GM19438 (cell line): Measurements from ENCODE around the gene NCAPD2.

Experiments used
- ATAC-seq: cut with Tn5 transposase; IDR thresholded peaks from one replicate; pipeline ENCODE4 v1.9.1; 2021; ENCODE audit warnings: low read depth; ENCODE audit not compliant: unreplicated experiment

NCAPD2 gene, protein sequence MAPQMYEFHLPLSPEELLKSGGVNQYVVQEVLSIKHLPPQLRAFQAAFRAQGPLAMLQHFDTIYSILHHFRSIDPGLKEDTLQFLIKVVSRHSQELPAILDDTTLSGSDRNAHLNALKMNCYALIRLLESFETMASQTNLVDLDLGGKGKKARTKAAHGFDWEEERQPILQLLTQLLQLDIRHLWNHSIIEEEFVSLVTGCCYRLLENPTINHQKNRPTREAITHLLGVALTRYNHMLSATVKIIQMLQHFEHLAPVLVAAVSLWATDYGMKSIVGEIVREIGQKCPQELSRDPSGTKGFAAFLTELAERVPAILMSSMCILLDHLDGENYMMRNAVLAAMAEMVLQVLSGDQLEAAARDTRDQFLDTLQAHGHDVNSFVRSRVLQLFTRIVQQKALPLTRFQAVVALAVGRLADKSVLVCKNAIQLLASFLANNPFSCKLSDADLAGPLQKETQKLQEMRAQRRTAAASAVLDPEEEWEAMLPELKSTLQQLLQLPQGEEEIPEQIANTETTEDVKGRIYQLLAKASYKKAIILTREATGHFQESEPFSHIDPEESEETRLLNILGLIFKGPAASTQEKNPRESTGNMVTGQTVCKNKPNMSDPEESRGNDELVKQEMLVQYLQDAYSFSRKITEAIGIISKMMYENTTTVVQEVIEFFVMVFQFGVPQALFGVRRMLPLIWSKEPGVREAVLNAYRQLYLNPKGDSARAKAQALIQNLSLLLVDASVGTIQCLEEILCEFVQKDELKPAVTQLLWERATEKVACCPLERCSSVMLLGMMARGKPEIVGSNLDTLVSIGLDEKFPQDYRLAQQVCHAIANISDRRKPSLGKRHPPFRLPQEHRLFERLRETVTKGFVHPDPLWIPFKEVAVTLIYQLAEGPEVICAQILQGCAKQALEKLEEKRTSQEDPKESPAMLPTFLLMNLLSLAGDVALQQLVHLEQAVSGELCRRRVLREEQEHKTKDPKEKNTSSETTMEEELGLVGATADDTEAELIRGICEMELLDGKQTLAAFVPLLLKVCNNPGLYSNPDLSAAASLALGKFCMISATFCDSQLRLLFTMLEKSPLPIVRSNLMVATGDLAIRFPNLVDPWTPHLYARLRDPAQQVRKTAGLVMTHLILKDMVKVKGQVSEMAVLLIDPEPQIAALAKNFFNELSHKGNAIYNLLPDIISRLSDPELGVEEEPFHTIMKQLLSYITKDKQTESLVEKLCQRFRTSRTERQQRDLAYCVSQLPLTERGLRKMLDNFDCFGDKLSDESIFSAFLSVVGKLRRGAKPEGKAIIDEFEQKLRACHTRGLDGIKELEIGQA (N-terminal part only)

DNA sequence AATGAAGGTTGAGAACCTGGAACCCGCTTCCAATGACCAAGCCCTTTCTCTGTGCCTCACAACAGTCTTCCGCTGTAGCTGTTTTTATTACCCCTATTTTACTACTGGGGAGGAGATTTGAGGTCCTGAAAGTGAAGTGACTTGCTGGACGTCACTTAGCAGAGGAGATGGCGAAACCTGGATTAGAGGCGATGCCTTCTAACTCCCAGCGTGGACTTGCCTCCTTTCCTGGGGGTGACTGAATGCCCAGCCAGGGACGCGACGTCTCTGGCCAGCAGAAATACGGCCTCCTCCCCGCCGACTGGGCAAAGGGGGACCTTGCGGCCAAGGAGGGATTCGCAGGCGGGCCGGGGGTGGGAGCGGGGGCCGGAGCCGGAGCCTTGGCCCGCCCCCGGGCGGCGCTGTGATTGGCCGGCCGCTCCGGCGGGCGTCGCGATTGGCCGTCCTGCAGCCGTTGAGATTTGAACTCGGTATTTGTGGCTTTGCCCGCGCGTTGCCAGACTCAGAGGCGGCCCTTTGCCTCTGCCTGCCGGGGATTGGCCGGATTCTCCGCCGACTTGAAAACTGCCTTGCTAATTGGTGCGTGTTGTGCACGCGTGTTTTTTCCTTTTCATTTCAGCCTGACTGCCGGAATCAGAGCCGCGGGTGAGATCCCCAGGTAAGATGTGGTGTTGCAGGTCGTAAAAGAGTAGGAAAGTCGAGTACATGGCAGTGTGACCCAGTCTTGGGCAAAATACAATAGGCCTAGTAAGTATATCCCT, at the start of gene NCAPD2:
TSS of gene NCAPD2 (plus strand) at position 606 of the 761 bp plus-strand sequence. CDS start 997 bp downstream, outside the sequence.
- peak; percentile 91 for ATAC-seq

DNA sequence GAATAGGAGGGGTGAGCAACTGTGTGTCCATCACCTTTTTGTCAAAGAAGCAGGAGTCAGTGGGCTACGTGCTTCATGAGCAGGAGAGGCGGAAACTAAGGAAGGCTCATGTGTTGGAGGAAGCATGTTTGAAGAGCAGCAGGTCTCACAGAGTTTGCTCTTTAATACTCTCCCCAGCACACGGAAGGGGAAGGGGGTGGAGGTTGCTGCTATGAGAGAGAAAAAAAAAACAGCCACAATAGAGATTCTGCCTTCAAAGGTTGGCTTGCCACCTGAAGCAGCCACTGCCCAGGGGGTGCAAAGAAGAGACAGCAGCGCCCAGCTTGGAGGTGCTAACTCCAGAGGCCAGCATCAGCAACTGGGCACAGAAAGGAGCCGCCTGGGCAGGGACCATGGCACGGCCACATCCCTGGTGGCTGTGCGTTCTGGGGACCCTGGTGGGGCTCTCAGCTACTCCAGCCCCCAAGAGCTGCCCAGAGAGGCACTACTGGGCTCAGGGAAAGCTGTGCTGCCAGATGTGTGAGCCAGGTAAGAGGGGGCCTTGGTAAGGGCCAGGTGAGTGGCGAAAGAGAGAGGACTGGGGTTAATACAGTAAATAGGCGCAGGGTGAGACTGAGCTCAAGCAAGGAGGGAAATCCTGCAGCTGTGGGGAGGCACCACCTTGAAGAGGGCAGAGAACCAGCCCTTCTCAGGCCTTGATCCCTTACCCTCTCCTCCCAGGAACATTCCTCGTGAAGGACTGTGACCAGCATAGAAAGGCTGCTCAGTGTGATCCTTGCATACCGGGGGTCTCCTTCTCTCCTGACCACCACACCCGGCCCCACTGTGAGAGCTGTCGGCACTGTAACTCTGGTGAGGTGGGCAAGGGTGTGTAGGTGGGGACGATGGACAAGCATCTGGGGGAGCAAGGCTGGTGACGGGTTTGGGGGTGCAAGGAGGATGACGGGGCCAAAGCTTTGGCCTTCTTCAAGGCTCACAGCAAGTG, 48.9 kb upstream of the NCAPD2 start, which contains the start of gene CD27:
TSS of gene CD27 (plus strand) at position 252 of the 985 bp plus-strand sequence. CDS start at position 393, 141 bp downstream.
- ATAC-seq = no peak

DNA sequence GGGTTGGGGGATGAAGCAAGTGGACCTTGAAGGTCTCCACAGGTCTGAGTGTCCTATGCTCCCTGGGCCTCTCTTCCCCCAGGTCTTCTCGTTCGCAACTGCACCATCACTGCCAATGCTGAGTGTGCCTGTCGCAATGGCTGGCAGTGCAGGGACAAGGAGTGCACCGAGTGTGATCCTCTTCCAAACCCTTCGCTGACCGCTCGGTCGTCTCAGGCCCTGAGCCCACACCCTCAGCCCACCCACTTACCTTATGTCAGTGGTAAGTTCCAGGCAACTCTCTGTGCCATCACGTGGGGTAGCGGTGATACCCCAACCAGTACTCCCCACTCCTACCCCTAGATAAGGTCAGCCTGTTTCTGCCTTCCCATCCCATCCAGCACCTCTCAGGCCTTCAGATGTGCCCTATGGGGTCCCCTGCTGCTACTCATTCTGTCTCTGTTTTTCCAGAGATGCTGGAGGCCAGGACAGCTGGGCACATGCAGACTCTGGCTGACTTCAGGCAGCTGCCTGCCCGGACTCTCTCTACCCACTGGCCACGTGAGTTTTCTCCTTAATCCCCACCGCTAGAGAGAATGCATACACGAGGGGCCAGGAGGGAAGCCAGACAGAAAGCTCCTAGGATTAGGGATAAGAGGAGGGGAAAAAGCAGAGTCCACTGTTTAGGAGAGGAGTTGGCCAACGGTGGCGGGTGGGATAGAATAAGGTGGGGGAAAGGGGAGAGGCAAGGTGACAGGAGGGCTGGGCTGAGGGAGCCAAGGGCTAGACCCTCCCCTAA, 43.6 kb upstream of the NCAPD2 start:
- no peak for ATAC-seq

DNA sequence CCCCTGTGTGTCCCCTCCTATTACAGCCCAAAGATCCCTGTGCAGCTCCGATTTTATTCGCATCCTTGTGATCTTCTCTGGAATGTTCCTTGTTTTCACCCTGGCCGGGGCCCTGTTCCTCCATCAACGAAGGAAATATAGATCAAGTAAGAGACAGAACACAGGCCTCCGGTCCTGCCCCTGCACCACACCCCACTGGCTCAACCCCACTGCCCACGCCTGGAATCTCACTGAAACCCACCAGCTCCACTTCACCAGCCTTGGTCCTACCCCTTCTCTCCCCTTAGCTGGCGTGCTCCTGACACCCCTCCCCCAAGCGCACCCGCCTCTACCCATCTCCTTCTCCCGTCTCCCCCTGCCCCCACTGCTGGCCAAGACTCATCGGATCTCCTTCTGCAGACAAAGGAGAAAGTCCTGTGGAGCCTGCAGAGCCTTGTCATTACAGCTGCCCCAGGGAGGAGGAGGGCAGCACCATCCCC, 43.0 kb upstream of the NCAPD2 start:
- no peak for ATAC-seq

DNA sequence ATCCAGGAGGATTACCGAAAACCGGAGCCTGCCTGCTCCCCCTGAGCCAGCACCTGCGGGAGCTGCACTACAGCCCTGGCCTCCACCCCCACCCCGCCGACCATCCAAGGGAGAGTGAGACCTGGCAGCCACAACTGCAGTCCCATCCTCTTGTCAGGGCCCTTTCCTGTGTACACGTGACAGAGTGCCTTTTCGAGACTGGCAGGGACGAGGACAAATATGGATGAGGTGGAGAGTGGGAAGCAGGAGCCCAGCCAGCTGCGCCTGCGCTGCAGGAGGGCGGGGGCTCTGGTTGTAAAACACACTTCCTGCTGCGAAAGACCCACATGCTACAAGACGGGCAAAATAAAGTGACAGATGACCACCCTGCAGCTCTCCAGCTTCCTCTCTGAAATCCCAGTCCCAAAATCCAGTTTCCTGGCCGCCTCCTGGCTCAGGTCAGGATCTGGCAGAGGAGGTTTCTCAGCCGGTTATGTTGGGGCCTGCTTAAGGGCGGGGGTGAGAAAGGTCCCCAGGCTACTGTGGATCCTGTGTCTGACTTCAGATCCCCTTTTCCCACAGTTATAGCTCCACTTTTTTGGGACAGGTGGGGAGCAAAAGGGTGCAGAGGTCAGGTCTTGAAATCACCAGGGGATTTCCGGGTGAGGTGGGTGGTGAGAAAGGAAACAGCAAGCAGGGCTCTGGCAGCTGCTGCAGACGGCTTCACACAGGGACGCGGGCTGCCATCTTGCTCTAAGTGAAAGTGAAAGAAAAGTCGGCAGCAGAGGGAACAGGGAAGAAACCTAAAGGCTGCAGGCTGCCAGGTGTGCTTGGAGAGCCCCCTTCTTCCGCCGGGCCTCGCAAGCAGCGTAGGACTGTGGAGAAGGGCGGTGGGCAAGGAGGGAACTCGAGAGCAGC, 42.3 kb upstream of the NCAPD2 start, which contains the start of gene TAPBPL:
TSS of gene TAPBPL (plus strand) at position 695 of the 897 bp plus-strand sequence. CDS start 207 bp downstream, outside the sequence.
- ATAC-seq = peak; percentile 57

DNA sequence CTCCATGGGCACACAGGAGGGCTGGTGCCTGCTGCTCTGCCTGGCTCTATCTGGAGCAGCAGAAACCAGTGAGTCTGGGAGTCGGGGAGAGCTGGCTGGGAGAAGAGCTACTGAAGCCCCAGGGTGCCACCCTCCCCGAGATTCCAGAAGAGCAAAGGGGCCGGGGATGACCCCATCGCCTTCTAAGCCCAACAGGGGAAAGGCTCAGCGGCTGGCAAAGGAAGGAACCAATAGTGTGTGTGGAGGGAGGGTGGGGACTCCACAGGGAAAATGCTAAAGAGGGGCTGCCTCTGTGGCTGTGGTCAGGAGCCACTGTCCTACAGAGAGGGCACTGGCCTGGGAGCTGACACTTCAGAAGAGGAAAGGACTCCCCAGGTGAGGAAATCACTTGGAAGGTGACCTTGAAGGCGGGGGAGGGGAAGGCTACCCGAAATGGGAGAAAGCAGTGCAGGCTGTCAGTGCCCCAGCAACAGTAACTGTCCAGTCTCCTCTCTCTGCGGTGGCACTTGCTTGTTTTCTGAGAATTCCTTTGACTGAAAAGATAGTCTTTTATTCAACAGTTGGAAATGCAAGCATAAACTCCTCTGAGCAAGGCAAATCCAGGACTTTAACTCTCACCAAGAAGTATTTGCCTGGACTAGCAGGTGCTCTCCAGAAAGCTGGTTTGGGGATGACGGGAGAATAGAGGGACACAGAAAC, 41.5 kb upstream of the NCAPD2 start:
- ATAC-seq = no peak

DNA sequence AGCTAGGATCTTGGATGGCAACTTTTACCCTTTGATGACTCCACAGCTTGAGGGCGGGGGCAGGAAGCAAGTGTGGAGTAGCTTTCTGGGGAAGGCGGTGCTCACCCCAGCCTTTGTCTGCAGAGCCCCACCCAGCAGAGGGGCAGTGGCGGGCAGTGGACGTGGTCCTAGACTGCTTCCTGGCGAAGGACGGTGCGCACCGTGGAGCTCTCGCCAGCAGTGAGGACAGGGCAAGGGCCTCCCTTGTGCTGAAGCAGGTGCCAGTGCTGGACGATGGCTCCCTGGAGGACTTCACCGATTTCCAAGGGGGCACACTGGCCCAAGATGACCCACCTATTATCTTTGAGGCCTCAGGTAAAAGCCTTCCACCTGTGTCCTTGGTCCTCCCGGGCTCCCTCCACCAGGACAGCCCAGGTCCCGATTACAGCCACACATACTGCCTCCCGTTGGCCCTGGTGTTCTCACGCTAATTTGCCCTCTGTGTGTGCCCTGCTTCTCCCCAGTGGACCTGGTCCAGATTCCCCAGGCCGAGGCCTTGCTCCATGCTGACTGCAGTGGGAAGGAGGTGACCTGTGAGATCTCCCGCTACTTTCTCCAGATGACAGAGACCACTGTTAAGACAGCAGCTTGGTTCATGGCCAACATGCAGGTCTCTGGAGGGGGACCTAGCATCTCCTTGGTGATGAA, 40.8 kb upstream of the NCAPD2 start:
- ATAC-seq = no peak

DNA sequence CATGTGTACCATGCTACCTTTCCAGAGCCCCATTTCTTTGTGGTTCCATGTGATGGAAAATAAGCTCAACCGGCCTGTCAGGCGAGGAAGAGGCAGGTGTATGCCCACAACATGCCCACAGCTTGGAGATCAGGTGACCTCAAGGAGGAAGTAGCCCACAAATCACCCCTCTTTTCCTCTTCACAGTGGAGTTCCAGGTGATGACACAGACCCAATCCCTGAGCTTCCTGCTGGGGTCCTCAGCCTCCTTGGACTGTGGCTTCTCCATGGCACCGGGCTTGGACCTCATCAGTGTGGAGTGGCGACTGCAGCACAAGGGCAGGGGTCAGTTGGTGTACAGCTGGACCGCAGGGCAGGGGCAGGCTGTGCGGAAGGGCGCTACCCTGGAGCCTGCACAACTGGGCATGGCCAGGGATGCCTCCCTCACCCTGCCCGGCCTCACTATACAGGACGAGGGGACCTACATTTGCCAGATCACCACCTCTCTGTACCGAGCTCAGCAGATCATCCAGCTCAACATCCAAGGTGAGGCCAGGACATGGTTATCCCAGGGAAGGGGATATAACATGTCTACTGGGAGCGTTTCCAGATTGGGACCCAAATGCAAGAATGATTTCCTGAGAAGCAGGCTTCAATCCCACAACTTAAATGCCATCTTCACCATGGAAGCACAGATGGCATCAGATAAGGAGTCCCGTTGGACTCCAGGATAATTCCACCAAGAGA, 36.5 kb upstream of the NCAPD2 start:
- no peak for ATAC-seq

DNA sequence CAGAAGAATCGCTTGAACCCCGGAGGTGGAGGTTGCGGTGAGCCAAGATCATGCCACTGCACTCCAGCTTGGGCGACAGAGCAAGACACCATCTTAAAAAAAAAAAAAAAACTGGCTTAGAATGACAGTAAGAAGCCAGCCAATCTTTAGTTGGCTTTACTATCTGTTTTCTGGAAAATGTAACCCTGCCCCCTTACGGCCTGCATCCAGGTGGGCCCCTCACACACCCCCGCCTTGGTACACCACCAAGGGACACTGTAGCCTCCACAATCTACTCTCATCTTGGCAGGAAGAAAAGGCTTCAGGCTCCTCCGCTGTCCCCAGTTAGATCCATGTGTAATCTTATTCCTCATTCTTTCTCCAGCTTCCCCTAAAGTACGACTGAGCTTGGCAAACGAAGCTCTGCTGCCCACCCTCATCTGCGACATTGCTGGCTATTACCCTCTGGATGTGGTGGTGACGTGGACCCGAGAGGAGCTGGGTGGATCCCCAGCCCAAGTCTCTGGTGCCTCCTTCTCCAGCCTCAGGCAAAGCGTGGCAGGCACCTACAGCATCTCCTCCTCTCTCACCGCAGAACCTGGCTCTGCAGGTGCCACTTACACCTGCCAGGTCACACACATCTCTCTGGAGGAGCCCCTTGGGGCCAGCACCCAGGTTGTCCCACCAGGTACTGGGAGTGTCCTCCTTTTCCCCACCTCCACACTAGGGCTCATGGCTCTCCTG, 35.5 kb upstream of the NCAPD2 start:
- ATAC-seq = no peak

DNA sequence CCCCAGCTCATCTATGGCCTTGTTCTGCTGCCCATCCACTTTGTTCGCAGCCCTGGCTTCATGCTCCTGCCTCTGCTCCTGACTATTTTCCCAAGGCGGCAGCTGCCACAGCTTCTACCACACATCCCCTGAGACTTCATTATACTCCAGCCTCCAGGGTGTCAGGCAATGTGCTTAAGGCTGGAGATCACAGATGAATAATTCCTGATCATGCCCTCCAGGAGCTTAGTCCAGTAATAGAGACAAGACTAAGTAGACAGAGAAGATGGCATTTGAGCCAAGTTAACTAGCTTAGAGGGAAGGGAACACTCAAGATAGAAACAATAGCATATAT, 34.9 kb upstream of the NCAPD2 start:
- no peak for ATAC-seq

DNA sequence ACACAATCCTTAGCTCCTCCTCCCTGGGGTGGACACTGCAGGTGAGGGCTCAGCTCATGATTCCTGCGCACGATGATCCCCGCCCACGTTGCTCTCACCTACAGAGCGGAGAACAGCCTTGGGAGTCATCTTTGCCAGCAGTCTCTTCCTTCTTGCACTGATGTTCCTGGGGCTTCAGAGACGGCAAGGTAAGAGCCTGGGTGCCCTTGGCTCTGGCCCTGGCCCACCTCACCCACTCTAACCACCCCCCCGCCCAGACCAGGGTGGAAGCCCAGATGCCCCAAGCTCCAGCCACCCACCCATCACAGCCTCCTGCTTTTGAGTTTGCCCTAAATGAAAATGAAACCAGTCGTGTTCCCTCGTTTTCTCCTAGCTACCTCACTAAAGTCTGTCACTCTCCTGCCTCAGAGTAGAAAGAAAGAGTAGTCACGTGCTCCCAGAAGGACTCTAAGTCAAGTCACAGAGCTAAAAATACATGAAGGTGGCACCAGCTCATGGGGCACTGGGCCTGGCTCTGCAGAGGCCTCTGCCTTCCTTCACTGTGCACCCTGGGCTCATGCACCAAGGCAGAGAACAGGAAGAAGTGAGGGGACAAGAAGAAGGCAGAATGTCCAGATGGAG, 33.0 kb upstream of the NCAPD2 start:
- ATAC-seq = no peak

DNA sequence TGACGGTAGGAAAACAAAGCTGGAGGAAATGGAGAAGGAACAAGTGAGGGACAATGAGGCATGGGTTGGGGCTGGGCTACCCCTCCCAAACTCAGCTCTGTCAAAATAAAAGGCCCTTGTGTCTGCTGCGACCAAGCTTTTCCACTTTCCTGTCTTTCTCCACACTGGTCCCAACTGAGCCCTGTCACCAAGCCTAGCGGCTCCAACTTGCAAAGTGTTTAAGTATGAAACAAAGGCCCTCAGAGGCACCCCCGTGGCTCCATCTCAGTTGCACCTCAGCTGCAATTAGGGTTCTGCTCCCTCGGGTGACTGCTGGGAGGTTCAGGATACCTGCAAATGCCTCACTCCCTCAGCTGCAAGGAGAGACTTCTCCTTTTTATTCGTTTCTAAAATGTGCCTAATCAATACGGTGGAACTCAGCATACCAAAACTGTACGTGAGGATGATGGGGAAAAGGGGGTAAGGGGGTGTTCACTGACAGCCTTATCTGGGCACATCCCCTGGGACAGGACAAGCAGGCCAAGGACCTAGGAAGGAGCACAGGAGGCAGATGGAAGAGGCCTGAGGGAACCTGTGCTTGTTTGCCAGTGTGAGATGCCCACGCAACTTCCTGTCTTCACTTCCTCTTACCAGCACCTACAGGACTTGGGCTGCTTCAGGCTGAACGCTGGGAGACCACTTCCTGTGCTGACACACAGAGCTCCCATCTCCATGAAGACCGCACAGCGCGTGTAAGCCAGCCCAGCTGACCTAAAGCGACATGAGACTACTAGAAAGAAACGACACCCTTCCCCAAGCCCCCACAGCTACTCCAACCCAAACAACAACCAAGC, 32.3 kb upstream of the NCAPD2 start:
- ATAC-seq = peak; percentile 80
